Neural progenitor cell (in vitro differentiated cells): ENCODE data around the gene TMEM134. TPM values are rescaled to one million over a fixed set of nuclear protein-coding genes. Genes with fewer than 3 reads are reported as not detected.
A peak's percentile ranks its signal among the peaks of the same experiment; 100 is the strongest.
"Not testable (repeated sequence)": the region's sequence is repeated elsewhere in the genome, so short reads cannot be mapped to it uniquely, and the experiment has no call there.

Experiments
- DNase-seq: peaks from one replicate; pipeline ENCODE4 v3.0.0-alpha.2; 2016; ENCODE audit warnings: low spot score
- H2AFZ ChIP-seq: fragments of 200-600 bp; sonication (generic); replicated peaks from 2 replicates; pipeline ENCODE4 v1.6.1; 2016; ENCODE audit warnings: antibody characterized with exemption
- H3F3A ChIP-seq: fragments of 200-600 bp; sonication (generic); 2 replicates; pipeline ENCODE4 v1.6.1; 2016; ENCODE audit warnings: antibody characterized with exemption, low read depth
- H3K27ac ChIP-seq: fragments of 200-600 bp; sonication (generic); 2 replicates; pipeline ENCODE4 v1.5.1; 2016; ENCODE audit warnings: mild to moderate bottlenecking
- H3K27me3 ChIP-seq: fragments of 200-600 bp; sonication (generic); 2 replicates; pipeline ENCODE4 v1.6.1; 2016; ENCODE audit warnings: mild to moderate bottlenecking, moderate library complexity
- H3K36me3 ChIP-seq: fragments of 200-600 bp; sonication (generic); 2 replicates; pipeline ENCODE4 v1.5.1; 2016
- H3K4me1 ChIP-seq: fragments of 200-600 bp; sonication (generic); 2 replicates; pipeline ENCODE4 v1.6.1; 2016; ENCODE audit warnings: mixed run types
- H3K4me2 ChIP-seq: fragments of 200-600 bp; sonication (generic); 2 replicates; pipeline ENCODE4 v1.6.1; 2016
- H3K4me3 ChIP-seq: fragments of 200-600 bp; sonication (generic); 2 replicates; pipeline ENCODE4 v1.5.1; 2016
- H3K79me2 ChIP-seq: fragments of 200-600 bp; sonication (generic); 2 replicates; pipeline ENCODE4 v1.6.1; 2016; ENCODE audit warnings: low read depth
- H3K9ac ChIP-seq: fragments of 200-600 bp; sonication (generic); 2 replicates; pipeline ENCODE4 v1.6.1; 2016
- H3K9me3 ChIP-seq: fragments of 200-600 bp; sonication (generic); 2 replicates; pipeline ENCODE4 v1.5.1; 2016; ENCODE audit warnings: low read depth
- H4K20me1 ChIP-seq: fragments of 200-600 bp; sonication (generic); 2 replicates; pipeline ENCODE4 v1.6.1; 2016; ENCODE audit warnings: low read depth
- H3K27ac Mint-ChIP-seq: 3 replicates; pipeline ENCODE4 v1.8.0; 2021; ENCODE audit warnings: mixed read lengths
- H3K27me3 Mint-ChIP-seq: 2 replicates; pipeline ENCODE4 v1.8.0; 2022; ENCODE audit warnings: low read depth, mild to moderate bottlenecking, inconsistent platforms, moderate library complexity, mixed read lengths; ENCODE audit not compliant: insufficient read depth
- H3K36me3 Mint-ChIP-seq: 3 replicates; pipeline ENCODE4 v1.8.0; 2021; ENCODE audit warnings: mixed read lengths
- H3K4me1 Mint-ChIP-seq: 3 replicates; pipeline ENCODE4 v1.8.0; 2021; ENCODE audit warnings: mixed read lengths
- H3K4me3 Mint-ChIP-seq: 3 replicates; pipeline ENCODE4 v1.8.0; 2021; ENCODE audit warnings: mild to moderate bottlenecking, moderate library complexity, mixed read lengths
- H3K9me3 Mint-ChIP-seq: 3 replicates; pipeline ENCODE4 v1.8.0; 2020; ENCODE audit warnings: mixed read lengths
- EZH2 ChIP-seq: fragments of 200-600 bp; sonication (generic); IDR thresholded peaks from 2 replicates; pipeline ENCODE4 v1.6.1; 2017; ENCODE audit warnings: antibody characterized with exemption, mild to moderate bottlenecking, moderate library complexity
- EZH2phosphoT487 ChIP-seq: fragments of 200-600 bp; sonication (generic); IDR thresholded peaks from 2 replicates; pipeline ENCODE4 v1.6.1; 2017; ENCODE audit warnings: antibody characterized with exemption
- total RNA-seq: library from RNA; depleted of rRNA; stranded (reverse); fragments of >200 nt; gene quantifications from 2 replicates; pipeline ENCODE4 v1.2.3, GENCODE V29; 2015; ENCODE audit warnings: low replicate concordance
- TF ChIP-seq, protein P1 (sequence below): fragments of 200-600 bp; sonication (generic); IDR thresholded peaks from 2 replicates; pipeline ENCODE4 v1.5.1; 2017; ENCODE audit warnings: antibody characterized with exemption, mild to moderate bottlenecking

The TMEM134 gene
- total RNA-seq, 1 donor from 2014 or later, result 68.1 TPM

DNA sequence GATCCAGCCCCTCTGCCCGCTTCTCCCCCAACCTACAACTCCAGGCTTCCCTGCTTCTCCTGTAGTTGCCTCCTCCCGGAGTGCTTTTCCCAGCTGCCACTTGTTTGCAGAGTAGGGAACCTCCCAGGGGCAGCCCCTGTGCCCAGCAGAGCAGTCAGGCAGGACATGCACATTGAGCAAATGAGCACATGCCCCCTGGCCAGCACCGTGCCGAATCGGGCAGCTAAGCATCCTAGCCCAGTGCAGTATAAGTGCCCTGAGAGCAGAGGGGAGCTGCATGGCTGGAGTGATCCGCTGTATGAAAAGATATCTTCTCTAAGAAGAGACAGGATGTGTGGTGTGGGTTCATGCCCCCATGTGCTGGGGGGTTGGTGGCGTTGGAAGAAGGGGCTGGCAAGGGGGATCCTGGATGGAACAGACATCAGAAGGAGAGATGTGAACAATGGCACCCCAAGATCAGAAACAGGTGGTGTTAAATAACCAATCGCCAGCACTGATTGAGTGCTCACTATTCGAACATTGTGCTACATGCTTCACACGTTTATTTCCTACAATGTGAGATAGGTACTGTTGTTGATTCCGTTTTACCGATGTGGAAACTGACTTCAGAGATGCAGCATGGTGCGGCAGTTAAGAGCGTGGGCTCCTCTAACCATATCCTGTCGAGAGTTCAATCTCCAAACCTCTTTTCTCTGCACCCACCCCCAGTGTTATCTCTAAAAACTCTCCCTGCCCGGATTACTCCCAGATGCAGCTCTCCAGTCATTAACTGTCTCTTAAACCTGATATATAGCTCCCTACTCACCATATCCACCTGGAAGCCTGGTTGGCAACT is 15.0 kb upstream of the TMEM134 start:
- peak overlapping the region; percentile 39 for H3K4me3 ChIP-seq
- DNase-seq, result no peak

DNA sequence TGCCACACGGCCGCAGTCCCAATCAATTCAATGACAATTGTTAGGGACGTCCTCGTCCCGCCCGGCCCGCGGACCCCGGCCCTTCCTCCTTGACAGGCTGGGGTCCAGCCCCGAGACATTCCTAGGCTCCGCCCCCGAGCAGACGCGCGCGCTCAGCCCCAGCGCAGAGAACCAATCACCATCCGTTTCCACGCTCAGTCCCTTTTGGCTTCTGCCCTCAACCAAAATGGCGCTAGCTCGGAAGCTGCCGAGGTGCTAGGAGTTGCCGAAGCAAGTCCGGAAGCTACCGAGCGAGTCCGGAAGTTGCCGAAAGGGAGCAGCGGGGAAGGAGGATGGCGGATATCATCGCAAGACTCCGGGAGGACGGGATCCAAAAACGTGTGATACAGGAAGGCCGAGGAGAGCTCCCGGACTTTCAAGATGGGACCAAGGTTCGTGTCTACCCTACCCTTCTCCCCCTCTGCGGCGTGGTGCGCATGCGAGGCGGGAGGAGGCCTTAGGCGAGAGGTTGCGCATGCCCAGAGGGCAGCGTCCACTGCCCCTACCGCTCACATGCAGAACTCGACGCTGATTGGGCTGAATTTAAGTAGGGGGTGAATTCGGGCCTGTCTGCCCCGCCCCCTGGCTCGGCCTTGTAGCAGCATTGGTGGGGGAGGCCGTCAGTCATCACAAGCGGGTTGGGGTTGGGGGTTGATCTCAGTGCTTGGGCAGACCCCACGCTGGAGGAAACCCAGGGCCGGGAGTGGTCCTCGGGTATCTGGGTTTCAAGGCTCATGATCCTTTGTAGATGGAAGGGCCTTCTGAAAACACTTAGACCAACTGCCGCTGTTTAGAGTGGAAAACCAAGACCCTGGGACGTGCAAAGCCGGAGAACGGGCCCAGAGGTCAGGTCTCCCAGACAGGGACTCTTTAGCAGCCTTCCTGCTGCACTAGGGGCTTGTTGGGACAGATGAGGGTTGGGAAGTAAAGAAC is 14.1 kb upstream of the TMEM134 start, which contains the start of gene AIP:
Gene AIP, plus strand, starts transcription at position 200 of the 972 bp plus-strand sequence. Its CDS starts 133 bp downstream, at position 333.
- H3K27ac Mint-ChIP-seq, result peak within 1 kb of the TSS; percentile 100
- peak; percentile 99 for DNase-seq
- Histone ChIP-seq H3K4me3 (peak within 1 kb of the TSS; percentile 39), H3K4me2 (peak within 1 kb of the TSS; percentile 68), H3K36me3 (no peaks in the 10 kb centered on the region), H3F3A (no peaks in the 10 kb centered on the region), H3K9me3 (no peaks in the 10 kb centered on the region), H3K27ac (no peak within 1 kb of the TSS), H3K9ac (no peak within 1 kb of the TSS), H3K27me3 (peaks cover 11% of the 10 kb centered on the region), H4K20me1 (no peaks in the 10 kb centered on the region), H2AFZ (peak within 1 kb of the TSS; percentile 84), H3K79me2 (peaks cover 11% of the 10 kb centered on the region), H3K4me1 (no peaks in the 10 kb centered on the region)
- H3K4me1 Mint-ChIP-seq, result peaks cover 36% of the 10 kb centered on the region
- TF ChIP-seq EZH2phosphoT487 (no peak), EZH2 (no peak)
- TF ChIP-seq, protein P1, sequence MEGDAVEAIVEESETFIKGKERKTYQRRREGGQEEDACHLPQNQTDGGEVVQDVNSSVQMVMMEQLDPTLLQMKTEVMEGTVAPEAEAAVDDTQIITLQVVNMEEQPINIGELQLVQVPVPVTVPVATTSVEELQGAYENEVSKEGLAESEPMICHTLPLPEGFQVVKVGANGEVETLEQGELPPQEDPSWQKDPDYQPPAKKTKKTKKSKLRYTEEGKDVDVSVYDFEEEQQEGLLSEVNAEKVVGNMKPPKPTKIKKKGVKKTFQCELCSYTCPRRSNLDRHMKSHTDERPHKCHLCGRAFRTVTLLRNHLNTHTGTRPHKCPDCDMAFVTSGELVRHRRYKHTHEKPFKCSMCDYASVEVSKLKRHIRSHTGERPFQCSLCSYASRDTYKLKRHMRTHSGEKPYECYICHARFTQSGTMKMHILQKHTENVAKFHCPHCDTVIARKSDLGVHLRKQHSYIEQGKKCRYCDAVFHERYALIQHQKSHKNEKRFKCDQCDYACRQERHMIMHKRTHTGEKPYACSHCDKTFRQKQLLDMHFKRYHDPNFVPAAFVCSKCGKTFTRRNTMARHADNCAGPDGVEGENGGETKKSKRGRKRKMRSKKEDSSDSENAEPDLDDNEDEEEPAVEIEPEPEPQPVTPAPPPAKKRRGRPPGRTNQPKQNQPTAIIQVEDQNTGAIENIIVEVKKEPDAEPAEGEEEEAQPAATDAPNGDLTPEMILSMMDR, result no peak
- peak within 1 kb of the TSS; percentile 92 for H3K4me3 Mint-ChIP-seq
- peaks cover under 1% of the 10 kb centered on the region for H3K9me3 Mint-ChIP-seq
- peaks cover 12% of the 10 kb centered on the region for H3K36me3 Mint-ChIP-seq
- peaks cover 8% of the 10 kb centered on the region for H3K27me3 Mint-ChIP-seq

More for the DNA sequence above, 15.0 kb upstream of the TMEM134 start:
- Histone ChIP-seq H3K4me2 (peak overlapping the region; percentile 68), H2AFZ (no peak overlapping the region), H3K36me3 (no peaks in the 10 kb centered on the region), H3F3A (no peaks in the 10 kb centered on the region), H3K9ac (no peak overlapping the region), H3K27ac (no peak overlapping the region), H3K79me2 (peaks cover 11% of the 10 kb centered on the region), H4K20me1 (no peaks in the 10 kb centered on the region), H3K27me3 (peaks cover 11% of the 10 kb centered on the region), H3K4me1 (no peaks in the 10 kb centered on the region), H3K9me3 (no peaks in the 10 kb centered on the region)
- Mint-ChIP-seq H3K9me3 (no peaks in the 10 kb centered on the region), H3K4me3 (peak overlapping the region; percentile 92), H3K27ac (peak overlapping the region; percentile 59), H3K4me1 (peaks cover 36% of the 10 kb centered on the region), H3K36me3 (peaks cover 12% of the 10 kb centered on the region), H3K27me3 (peaks cover 8% of the 10 kb centered on the region)
- TF ChIP-seq EZH2phosphoT487, result no peak
- TF ChIP-seq, protein P1, result no peak
- no peak for TF ChIP-seq EZH2

DNA sequence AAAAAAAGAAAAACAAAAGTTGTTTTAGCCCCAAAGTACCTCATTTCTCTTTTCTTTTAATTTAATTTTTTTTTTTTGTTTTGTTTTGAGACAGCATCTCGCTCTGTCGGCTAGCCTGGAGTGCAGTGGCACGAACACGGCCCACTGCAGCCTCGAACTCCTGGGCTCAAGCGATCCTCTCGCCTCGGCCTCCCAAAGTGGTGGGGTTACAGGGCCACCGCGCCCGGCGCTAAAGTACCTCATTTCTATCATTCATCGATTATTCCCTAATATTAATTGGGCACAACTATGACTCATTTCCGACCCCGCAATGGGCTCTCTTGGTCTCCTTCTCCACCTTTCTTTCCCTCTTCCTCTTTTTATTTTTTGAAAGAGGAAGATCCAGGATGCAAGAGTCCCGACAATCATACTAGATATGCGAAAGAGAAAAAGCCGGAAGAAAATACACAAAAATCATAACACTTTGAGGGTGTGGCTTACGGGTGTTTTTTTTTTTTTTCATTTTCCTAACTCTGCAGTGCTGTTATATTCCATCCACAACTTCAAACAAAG is 13.3 kb upstream of the TMEM134 start:
- Mint-ChIP-seq H3K27ac (peak overlapping the region; percentile 100), H3K4me1 (peaks cover 39% of the 10 kb centered on the region), H3K36me3 (peaks cover 10% of the 10 kb centered on the region), H3K4me3 (peak overlapping the region; percentile 92), H3K27me3 (peaks cover 9% of the 10 kb centered on the region), H3K9me3 (peaks cover 2% of the 10 kb centered on the region)
- DNase-seq, result no peak
- TF ChIP-seq EZH2phosphoT487 (no peak), EZH2 (no peak)
- TF ChIP-seq, protein P1, result no peak
- peak overlapping the region; percentile 39 for H3K4me3 ChIP-seq
- peaks cover 11% of the 10 kb centered on the region for H3K79me2 ChIP-seq
- H2AFZ ChIP-seq, result peak overlapping the region; percentile 48
- no peaks in the 10 kb centered on the region for H3K36me3 ChIP-seq
- H3K4me1 ChIP-seq, result no peaks in the 10 kb centered on the region
- no peak overlapping the region for H3K27ac ChIP-seq
- H3F3A ChIP-seq, result no peaks in the 10 kb centered on the region
- H3K4me2 ChIP-seq, result peak overlapping the region; percentile 68
- H3K9ac ChIP-seq, result no peak overlapping the region
- H4K20me1 ChIP-seq, result no peaks in the 10 kb centered on the region
- H3K9me3 ChIP-seq, result no peaks in the 10 kb centered on the region
- peaks cover 11% of the 10 kb centered on the region for H3K27me3 ChIP-seq

DNA sequence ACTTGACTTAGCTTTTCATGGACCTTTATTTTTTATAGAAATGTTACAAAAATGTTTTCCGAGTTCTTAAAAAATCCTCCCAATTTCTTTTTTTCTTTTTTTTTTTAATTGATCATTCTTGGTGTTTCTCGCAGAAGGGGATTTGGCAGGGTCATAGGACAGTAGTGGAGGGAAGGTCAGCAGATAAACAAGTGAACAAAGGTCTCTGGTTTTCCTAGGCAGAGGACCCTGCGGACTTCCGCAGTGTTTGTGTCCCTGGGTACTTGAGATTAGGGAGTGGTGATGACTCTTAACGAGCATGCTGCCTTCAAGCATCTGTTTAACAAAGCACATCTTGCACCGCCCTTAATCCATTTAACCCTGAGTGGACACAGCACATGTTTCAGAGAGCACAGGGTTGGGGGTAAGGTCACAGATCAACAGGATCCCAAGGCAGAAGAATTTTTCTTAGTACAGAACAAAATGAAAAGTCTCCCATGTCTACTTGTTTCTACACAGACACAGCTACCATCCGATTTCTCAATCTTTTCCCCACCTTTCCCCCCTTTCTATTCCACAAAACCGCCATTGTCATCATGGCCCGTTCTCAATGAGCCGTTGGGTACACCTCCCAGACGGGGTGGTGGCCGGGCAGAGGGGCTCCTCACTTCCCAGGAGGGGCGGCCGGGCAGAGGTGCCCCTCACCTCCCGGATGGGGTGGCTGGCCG is 8.4 kb upstream of the TMEM134 start:
- not testable (repeated sequence) for H3K36me3 ChIP-seq, H3K4me3 ChIP-seq, H3K27ac ChIP-seq, H3K36me3 Mint-ChIP-seq, DNase-seq, H3K4me2 ChIP-seq, H4K20me1 ChIP-seq, H3K79me2 ChIP-seq, H3F3A ChIP-seq, H3K4me1 ChIP-seq, H3K9ac ChIP-seq, H3K9me3 ChIP-seq, H2AFZ ChIP-seq, H3K4me3 Mint-ChIP-seq, H3K27me3 ChIP-seq
- peaks cover 10% of the 10 kb centered on the region for H3K27me3 Mint-ChIP-seq
- peaks cover 12% of the 10 kb centered on the region for H3K9me3 Mint-ChIP-seq
- H3K27ac Mint-ChIP-seq, result peak overlapping the region; percentile 55
- peaks cover 27% of the 10 kb centered on the region for H3K4me1 Mint-ChIP-seq
